HCT116 (cell line): ENCODE measurements around the gene TMEM131.

ENCODE experiments used
- EZH2 ChIP-seq: fragments of 200-600 bp; sonication (generic); IDR thresholded peaks from 2 replicates; pipeline ENCODE4 v1.6.1; 2017; ENCODE audit warnings: antibody characterized with exemption, mixed run types
- EZH2phosphoT487 ChIP-seq: fragments of 200-600 bp; IDR thresholded peaks from 2 replicates; pipeline ENCODE4 v1.6.1; 2018; ENCODE audit warnings: antibody characterized with exemption, borderline replicate concordance
- TF ChIP-seq, protein P1 (sequence below), 3 experiments: fragments of 200-600 bp in 1 of 3; sonication (generic) in 1 of 3; IDR thresholded peaks in 2 of 3; conservative IDR thresholded peaks in 1 of 3; 2 replicates each; pipeline ENCODE4 v1.5.1; 2012 to 2017; ENCODE audit warnings: low read depth in 2 of 3, low read length in 2 of 3, antibody characterized with exemption in 1 of 3, borderline replicate concordance in 1 of 3, control low read depth in 1 of 3, mild to moderate bottlenecking in 1 of 3, mixed read lengths in 1 of 3, mixed run types in 1 of 3, moderate library complexity in 1 of 3; ENCODE audit not compliant: insufficient read depth in 1 of 3
- TF ChIP-seq, protein P2 (sequence below): IDR thresholded peaks from 2 replicates; pipeline ENCODE4 v1.6.1; 2012; ENCODE audit warnings: low read depth

DNA sequence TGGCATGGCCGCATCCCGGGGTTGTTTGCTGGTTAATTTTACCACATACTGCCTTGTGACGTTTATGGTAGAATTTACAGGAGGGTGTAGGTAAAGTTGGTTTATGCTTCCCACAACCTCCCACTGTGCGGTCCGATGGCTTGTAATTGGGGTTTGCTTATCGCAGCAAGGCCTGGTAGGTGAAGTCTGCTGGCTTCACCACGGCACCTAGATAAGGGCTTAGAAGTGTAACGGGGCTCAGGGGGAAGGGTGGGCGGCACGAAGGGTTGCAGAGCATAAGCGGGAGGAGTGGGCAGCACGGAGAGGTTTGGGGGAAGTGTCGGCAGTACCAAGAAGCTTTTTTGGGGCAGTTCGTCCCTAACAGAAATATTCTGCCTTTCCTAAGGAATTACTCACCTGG lies 39.0 kb upstream of the TMEM131 start:
- TF ChIP-seq, protein P1, sequence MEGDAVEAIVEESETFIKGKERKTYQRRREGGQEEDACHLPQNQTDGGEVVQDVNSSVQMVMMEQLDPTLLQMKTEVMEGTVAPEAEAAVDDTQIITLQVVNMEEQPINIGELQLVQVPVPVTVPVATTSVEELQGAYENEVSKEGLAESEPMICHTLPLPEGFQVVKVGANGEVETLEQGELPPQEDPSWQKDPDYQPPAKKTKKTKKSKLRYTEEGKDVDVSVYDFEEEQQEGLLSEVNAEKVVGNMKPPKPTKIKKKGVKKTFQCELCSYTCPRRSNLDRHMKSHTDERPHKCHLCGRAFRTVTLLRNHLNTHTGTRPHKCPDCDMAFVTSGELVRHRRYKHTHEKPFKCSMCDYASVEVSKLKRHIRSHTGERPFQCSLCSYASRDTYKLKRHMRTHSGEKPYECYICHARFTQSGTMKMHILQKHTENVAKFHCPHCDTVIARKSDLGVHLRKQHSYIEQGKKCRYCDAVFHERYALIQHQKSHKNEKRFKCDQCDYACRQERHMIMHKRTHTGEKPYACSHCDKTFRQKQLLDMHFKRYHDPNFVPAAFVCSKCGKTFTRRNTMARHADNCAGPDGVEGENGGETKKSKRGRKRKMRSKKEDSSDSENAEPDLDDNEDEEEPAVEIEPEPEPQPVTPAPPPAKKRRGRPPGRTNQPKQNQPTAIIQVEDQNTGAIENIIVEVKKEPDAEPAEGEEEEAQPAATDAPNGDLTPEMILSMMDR (IDR thresholded peaks at IDR 0.05 in 2 of 3, conservative IDR thresholded peaks at IDR 0.05 in 1 of 3; ENCODE audit: borderline replicate concordance in 1 of 3, insufficient read depth in 1 of 3, low read depth in 2 of 3, low read length in 2 of 3), result no peak
- TF ChIP-seq, protein P2, sequence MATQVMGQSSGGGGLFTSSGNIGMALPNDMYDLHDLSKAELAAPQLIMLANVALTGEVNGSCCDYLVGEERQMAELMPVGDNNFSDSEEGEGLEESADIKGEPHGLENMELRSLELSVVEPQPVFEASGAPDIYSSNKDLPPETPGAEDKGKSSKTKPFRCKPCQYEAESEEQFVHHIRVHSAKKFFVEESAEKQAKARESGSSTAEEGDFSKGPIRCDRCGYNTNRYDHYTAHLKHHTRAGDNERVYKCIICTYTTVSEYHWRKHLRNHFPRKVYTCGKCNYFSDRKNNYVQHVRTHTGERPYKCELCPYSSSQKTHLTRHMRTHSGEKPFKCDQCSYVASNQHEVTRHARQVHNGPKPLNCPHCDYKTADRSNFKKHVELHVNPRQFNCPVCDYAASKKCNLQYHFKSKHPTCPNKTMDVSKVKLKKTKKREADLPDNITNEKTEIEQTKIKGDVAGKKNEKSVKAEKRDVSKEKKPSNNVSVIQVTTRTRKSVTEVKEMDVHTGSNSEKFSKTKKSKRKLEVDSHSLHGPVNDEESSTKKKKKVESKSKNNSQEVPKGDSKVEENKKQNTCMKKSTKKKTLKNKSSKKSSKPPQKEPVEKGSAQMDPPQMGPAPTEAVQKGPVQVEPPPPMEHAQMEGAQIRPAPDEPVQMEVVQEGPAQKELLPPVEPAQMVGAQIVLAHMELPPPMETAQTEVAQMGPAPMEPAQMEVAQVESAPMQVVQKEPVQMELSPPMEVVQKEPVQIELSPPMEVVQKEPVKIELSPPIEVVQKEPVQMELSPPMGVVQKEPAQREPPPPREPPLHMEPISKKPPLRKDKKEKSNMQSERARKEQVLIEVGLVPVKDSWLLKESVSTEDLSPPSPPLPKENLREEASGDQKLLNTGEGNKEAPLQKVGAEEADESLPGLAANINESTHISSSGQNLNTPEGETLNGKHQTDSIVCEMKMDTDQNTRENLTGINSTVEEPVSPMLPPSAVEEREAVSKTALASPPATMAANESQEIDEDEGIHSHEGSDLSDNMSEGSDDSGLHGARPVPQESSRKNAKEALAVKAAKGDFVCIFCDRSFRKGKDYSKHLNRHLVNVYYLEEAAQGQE, result no peak
- TF ChIP-seq EZH2 (no peak), EZH2phosphoT487 (no peak)
